ENCODE results near the gene LAMA3.

The LAMA3 gene

GRCh38 chr18:23992941-23993280 lies 303.7 kb downstream of the LAMA3 start:
- peaks cover 5% of the 10 kb centered on the region; the same call in 1 of the 2 replicates for H3K4me1 ChIP-seq (ENCODE audit: insufficient read depth, low read length)
- H3K4me2 ChIP-seq (ENCODE audit: insufficient read depth, low read length): no peak overlapping the region
- H3K27ac ChIP-seq (ENCODE audit: low read length): no peak overlapping the region
- no peak overlapping the region for H2AFZ ChIP-seq (ENCODE audit: low read depth, low read length)
- H4K20me1 ChIP-seq (ENCODE audit: insufficient read depth, low read length): no peaks in the 10 kb centered on the region
- H3K79me2 ChIP-seq (ENCODE audit: insufficient read depth, low read length): no peaks in the 10 kb centered on the region
- H3K27me3 ChIP-seq (ENCODE audit: insufficient read depth, low read length, poor library complexity): no peaks in the 10 kb centered on the region
- DNase-seq (no peak), ATAC-seq (ENCODE audit: insufficient read depth, low read depth) (no peak)
- TF ChIP-seq EZH2 (IDR thresholded peaks at IDR 0.05; ENCODE audit: borderline replicate concordance, low read depth, low read length, severe bottlenecking) (no peak), CTCF (IDR thresholded peaks at IDR 0.05; ENCODE audit: borderline replicate concordance, extremely low read depth, low read length, poor library complexity, severe bottlenecking) (no peak)
- no peaks in the 10 kb centered on the region for H3K9me3 ChIP-seq (ENCODE audit: insufficient read depth, low read length, severe bottlenecking)
- no peak overlapping the region for H3K9ac ChIP-seq (ENCODE audit: low read depth, low read length)
- no peaks in the 10 kb centered on the region for H3K36me3 ChIP-seq (ENCODE audit: insufficient read depth, low read length)
- no peak overlapping the region for H3K4me3 ChIP-seq (ENCODE audit: low read depth in 1 of 2, low read length in 2 of 2)

- Histone ChIP-seq H3K27me3 (ENCODE audit: insufficient read depth, low read length, poor library complexity) (no peaks in the 10 kb centered on the region), H3K27ac (ENCODE audit: low read length) (no peak overlapping the region), H2AFZ (ENCODE audit: low read depth, low read length) (no peak overlapping the region), H3K9ac (ENCODE audit: low read depth, low read length) (no peak overlapping the region), H3K79me2 (ENCODE audit: insufficient read depth, low read length) (no peaks in the 10 kb centered on the region), H3K4me1 (ENCODE audit: insufficient read depth, low read length) (peaks cover 5% of the 10 kb centered on the region; the same call in 1 of the 2 replicates), H3K4me2 (ENCODE audit: insufficient read depth, low read length) (no peak overlapping the region), H3K4me3 (ENCODE audit: low read depth in 1 of 2, low read length in 2 of 2) (no peak overlapping the region), H4K20me1 (ENCODE audit: insufficient read depth, low read length) (no peaks in the 10 kb centered on the region), H3K36me3 (ENCODE audit: insufficient read depth, low read length) (no peaks in the 10 kb centered on the region), H3K9me3 (ENCODE audit: insufficient read depth, low read length, severe bottlenecking) (no peaks in the 10 kb centered on the region)
- no peak for DNase-seq
- peak; percentile 45; the same call in 2 of the 3 replicates for ATAC-seq (ENCODE audit: insufficient read depth, low read depth)
- TF ChIP-seq EZH2 (IDR thresholded peaks at IDR 0.05; ENCODE audit: borderline replicate concordance, low read depth, low read length, severe bottlenecking) (no peak), CTCF (IDR thresholded peaks at IDR 0.05; ENCODE audit: borderline replicate concordance, extremely low read depth, low read length, poor library complexity, severe bottlenecking) (no peak)
Observed at GRCh38 chr18:23994361-23994902, 305.2 kb downstream of the LAMA3 start.

GRCh38 chr18:23995180-23995579 lies 305.9 kb downstream of the LAMA3 start:
- Histone ChIP-seq H3K27ac (ENCODE audit: low read length) (no peak overlapping the region), H3K4me2 (ENCODE audit: insufficient read depth, low read length) (no peak overlapping the region), H4K20me1 (ENCODE audit: insufficient read depth, low read length) (no peaks in the 10 kb centered on the region), H3K4me3 (ENCODE audit: low read depth in 1 of 2, low read length in 2 of 2) (no peak overlapping the region), H2AFZ (ENCODE audit: low read depth, low read length) (no peak overlapping the region), H3K9ac (ENCODE audit: low read depth, low read length) (no peak overlapping the region), H3K4me1 (ENCODE audit: insufficient read depth, low read length) (peaks cover 5% of the 10 kb centered on the region; the same call in 1 of the 2 replicates), H3K27me3 (ENCODE audit: insufficient read depth, low read length, poor library complexity) (no peaks in the 10 kb centered on the region), H3K9me3 (ENCODE audit: insufficient read depth, low read length, severe bottlenecking) (no peaks in the 10 kb centered on the region), H3K79me2 (ENCODE audit: insufficient read depth, low read length) (no peaks in the 10 kb centered on the region), H3K36me3 (ENCODE audit: insufficient read depth, low read length) (no peaks in the 10 kb centered on the region)
- no peak for TF ChIP-seq CTCF (IDR thresholded peaks at IDR 0.05; ENCODE audit: borderline replicate concordance, extremely low read depth, low read length, poor library complexity, severe bottlenecking)
- TF ChIP-seq EZH2 (IDR thresholded peaks at IDR 0.05; ENCODE audit: borderline replicate concordance, low read depth, low read length, severe bottlenecking): no peak
- DNase-seq (no peak), ATAC-seq (ENCODE audit: insufficient read depth, low read depth) (no peak)

Data from DND-41 (cell line).